Measurements from ENCODE around the gene PLA2G2F.
A peak's percentile ranks its signal among the peaks of the same experiment; 100 is the strongest.

PLA2G2F gene

DNA sequence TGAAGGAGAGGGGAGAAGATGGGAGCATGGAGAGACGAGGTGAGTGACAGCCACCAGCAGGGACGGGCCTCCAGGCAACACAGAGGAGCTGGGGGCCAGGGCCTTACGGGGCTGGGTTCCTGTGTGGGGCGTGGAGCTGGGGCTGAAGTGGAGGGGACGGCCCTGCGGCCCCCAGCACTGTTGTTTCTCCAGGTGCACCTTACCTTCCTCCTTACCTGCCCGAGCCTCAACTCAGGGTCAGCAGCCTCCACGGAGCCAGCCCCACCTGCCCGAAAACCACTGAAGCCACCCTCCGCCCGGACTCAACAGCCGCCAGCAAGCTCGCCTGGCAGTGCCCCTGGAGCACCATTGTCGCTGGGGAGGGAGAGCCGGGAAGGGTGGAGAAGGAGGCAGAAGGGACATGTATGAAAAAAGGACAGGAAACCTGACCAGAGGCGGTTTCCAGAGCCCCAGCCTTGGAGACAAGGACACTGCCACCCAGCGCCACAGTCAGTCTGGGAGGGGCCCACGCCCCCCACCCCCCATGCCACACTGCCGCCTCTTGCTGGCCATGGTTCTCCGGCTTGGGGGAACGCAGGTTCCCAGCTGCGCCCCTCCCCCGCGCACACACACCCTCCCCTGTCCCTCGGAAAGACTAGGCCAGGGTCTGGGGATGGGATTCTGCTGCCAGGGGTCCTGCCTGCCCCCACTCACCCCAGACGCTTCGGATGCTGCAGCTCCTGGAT lies 10.6 kb downstream of the PLA2G2F start:
- no peak for DNase-seq (ENCODE audit: low read depth)
- H3K4me3 ChIP-seq (ENCODE audit: low read length) = no peak overlapping the region
- TF ChIP-seq, protein P1, sequence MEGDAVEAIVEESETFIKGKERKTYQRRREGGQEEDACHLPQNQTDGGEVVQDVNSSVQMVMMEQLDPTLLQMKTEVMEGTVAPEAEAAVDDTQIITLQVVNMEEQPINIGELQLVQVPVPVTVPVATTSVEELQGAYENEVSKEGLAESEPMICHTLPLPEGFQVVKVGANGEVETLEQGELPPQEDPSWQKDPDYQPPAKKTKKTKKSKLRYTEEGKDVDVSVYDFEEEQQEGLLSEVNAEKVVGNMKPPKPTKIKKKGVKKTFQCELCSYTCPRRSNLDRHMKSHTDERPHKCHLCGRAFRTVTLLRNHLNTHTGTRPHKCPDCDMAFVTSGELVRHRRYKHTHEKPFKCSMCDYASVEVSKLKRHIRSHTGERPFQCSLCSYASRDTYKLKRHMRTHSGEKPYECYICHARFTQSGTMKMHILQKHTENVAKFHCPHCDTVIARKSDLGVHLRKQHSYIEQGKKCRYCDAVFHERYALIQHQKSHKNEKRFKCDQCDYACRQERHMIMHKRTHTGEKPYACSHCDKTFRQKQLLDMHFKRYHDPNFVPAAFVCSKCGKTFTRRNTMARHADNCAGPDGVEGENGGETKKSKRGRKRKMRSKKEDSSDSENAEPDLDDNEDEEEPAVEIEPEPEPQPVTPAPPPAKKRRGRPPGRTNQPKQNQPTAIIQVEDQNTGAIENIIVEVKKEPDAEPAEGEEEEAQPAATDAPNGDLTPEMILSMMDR (IDR thresholded peaks at IDR 0.05; ENCODE audit: insufficient read depth, low read depth, low read length, missing control alignments) = no peak

DNA sequence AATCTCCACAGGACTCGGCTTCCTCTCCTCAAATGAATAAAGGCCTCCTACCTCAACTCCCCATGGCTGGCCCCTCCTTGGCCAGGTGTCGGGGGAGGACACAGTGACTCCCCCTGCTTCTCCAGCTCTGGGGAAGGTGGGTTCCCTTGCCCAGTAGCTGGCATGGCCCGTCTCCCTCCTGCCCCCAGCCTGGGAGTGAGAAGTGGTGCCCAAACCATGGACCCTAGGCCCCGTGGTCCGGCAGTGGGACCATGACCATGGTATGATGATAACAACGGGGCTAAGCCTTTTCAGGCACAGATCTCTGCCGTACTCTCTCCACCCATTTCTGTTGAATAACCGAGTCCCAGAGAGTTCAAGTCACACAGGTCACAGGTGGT lies 11.2 kb downstream of the PLA2G2F start:
- TF ChIP-seq, protein P1 (IDR thresholded peaks at IDR 0.05; ENCODE audit: insufficient read depth, low read depth, low read length, missing control alignments) = no peak
- H3K4me3 ChIP-seq (ENCODE audit: low read length) = no peak overlapping the region
- no peak for DNase-seq (ENCODE audit: low read depth)

DNA sequence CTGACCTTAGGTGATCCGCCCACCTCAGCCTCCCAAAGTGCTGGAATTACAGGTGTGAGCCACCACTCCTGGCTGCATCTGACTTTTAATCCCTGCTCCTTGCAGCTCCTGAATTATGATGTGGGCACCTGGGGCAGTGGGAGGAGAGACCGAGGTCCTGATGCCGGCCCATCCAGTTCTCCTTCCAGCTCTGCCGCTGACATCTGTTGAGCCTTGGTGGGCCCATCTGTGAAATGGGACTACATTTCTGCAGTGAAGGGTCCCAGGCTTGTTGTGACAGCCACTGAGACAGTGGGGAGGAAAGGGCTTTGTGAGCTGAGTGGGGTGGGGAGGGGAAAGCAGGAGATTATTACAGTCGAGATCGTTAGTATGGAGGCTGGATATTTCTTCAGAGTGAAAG lies 11.8 kb downstream of the PLA2G2F start:
- TF ChIP-seq, protein P1 (IDR thresholded peaks at IDR 0.05; ENCODE audit: insufficient read depth, low read depth, low read length, missing control alignments) = no peak
- no peak for DNase-seq (ENCODE audit: low read depth)
- H3K4me3 ChIP-seq (ENCODE audit: low read length) = no peak overlapping the region

GRCh38 chr1:20151906-20152598 lies 12.9 kb downstream of the PLA2G2F start:
- H3K4me3 ChIP-seq (ENCODE audit: low read length) = peak overlapping the region; percentile 20
- TF ChIP-seq, protein P1 (IDR thresholded peaks at IDR 0.05; ENCODE audit: insufficient read depth, low read depth, low read length, missing control alignments) = peak; percentile 85
- peak; percentile 56 for DNase-seq (ENCODE audit: low read depth)

DNA sequence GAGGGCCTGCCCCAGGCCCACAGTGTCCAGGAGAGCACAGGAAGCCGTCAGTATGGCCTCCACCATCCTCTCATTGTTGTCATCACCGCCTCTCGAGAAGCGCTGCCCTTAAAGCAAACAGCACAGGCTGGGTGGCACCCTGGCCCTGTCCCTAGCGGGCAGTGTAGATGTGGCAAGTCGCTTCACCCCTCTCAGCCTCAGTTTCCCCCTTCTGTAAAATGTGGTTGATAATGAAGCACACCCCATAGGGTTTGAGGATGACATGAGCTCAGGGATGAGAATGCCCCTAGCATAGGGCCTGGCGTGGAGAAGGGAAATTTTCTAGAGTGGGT lies 13.4 kb downstream of the PLA2G2F start:
- DNase-seq (ENCODE audit: low read depth) = no peak
- no peak overlapping the region for H3K4me3 ChIP-seq (ENCODE audit: low read length)
- TF ChIP-seq, protein P1 (IDR thresholded peaks at IDR 0.05; ENCODE audit: insufficient read depth, low read depth, low read length, missing control alignments) = no peak

- no peak for DNase-seq (ENCODE audit: low read depth)
- TF ChIP-seq, protein P1 (IDR thresholded peaks at IDR 0.05; ENCODE audit: insufficient read depth, low read depth, low read length, missing control alignments) = no peak
- H3K4me3 ChIP-seq (ENCODE audit: low read length) = no peak overlapping the region
These were observed 13.9 kb downstream of the PLA2G2F start for GRCh38 chr1:20153000-20153418.

Data from epithelial cell of esophagus (primary cell).